Smooth muscle cell (in vitro differentiated cells): ENCODE data around the gene PRDM16. TPM values are rescaled to one million over a fixed set of nuclear protein-coding genes. Genes with fewer than 3 reads are reported as not detected.

Source experiments
- DNase-seq: peaks from one replicate; lab custom pipeline; 2025; ENCODE audit not compliant: unreplicated experiment; lab: John Stamatoyannopoulos, UW
- H2AFZ ChIP-seq: fragments of 200-600 bp; sonication (generic); 2 replicates; pipeline ENCODE4 v1.6.0; 2016; ENCODE audit warnings: antibody characterized with exemption, low read depth, mild to moderate bottlenecking
- H3F3A ChIP-seq: fragments of 200-600 bp; sonication (generic); 2 replicates; pipeline ENCODE4 v1.6.0; 2017; ENCODE audit warnings: antibody characterized with exemption, low read depth
- H3K27ac ChIP-seq: fragments of 200-600 bp; sonication (generic); 2 replicates; pipeline ENCODE4 v1.5.1; 2016; ENCODE audit warnings: low read depth, mild to moderate bottlenecking
- H3K27me3 ChIP-seq: fragments of 200-600 bp; sonication (generic); 2 replicates; pipeline ENCODE4 v1.6.1; 2016; ENCODE audit warnings: low read depth, mild to moderate bottlenecking
- H3K36me3 ChIP-seq: fragments of 200-600 bp; sonication (generic); 2 replicates; pipeline ENCODE4 v1.5.1; 2016; ENCODE audit warnings: low read depth
- H3K4me1 ChIP-seq: fragments of 200-600 bp; sonication (generic); 2 replicates; pipeline ENCODE4 v1.5.1; 2016; ENCODE audit warnings: low read depth
- H3K4me2 ChIP-seq: fragments of 200-600 bp; sonication (generic); 2 replicates; pipeline ENCODE4 v1.6.0; 2016; ENCODE audit warnings: mild to moderate bottlenecking
- H3K4me3 ChIP-seq: fragments of 200-600 bp; sonication (generic); 2 replicates; pipeline ENCODE4 v1.5.1; 2016; ENCODE audit warnings: mild to moderate bottlenecking
- H3K79me2 ChIP-seq: fragments of 200-600 bp; sonication (generic); 2 replicates; pipeline ENCODE4 v1.6.0; 2016; ENCODE audit warnings: low read depth, mild to moderate bottlenecking
- H3K9ac ChIP-seq: fragments of 200-600 bp; sonication (generic); 2 replicates; pipeline ENCODE4 v1.6.0; 2016; ENCODE audit warnings: low read depth
- H3K9me3 ChIP-seq: fragments of 200-600 bp; sonication (generic); replicated peaks from 2 replicates; pipeline ENCODE4 v1.5.1; 2016; ENCODE audit warnings: low read depth
- H4K20me1 ChIP-seq: fragments of 200-600 bp; sonication (generic); 2 replicates; pipeline ENCODE4 v1.6.0; 2016; ENCODE audit warnings: low read depth
- CTCF ChIP-seq: fragments of 200-600 bp; sonication (generic); IDR thresholded peaks from 2 replicates; pipeline ENCODE4 v1.5.1; 2017; ENCODE audit warnings: borderline replicate concordance, mild to moderate bottlenecking, antibody characterized with exemption; ENCODE audit not compliant: insufficient read depth, poor library complexity, severe bottlenecking
- WGBS: methylation state at CpG from one replicate; pipeline ENCODE4 v1.1.7; 2016; ENCODE audit warnings: low lambda C conversion rate; 5-methylcytosine and 5-hydroxymethylcytosine counted together
- polyA plus RNA-seq: library from polyadenylated mRNA; unstranded; fragments of >200 nt; fragmentation: Nextera tagmentation; extraction: Ambion mirVana; gene quantifications from 2 replicates; pipeline ENCODE4 v1.2.1, GENCODE V29; 2016
- total RNA-seq: library from RNA; depleted of rRNA; stranded (reverse); fragments of >200 nt; gene quantifications from 2 replicates; pipeline ENCODE4 v1.2.3, GENCODE V29; 2014

The PRDM16 gene
- total and polyA plus RNA-seq, 2 experiments from 2014 or later, result 0.72 to 1.3 TPM

- Histone ChIP-seq H3K4me3 (no peak overlapping the region), H3K4me1 (peaks cover 8% of the 10 kb centered on the region), H3K4me2 (no peak overlapping the region), H3K9me3 (no peaks in the 10 kb centered on the region), H3K9ac (no peak overlapping the region), H3K27me3 (no peaks in the 10 kb centered on the region), H3K79me2 (no peaks in the 10 kb centered on the region), H2AFZ (no peak overlapping the region), H3K36me3 (no peaks in the 10 kb centered on the region), H3K27ac (peak overlapping the region; percentile 75), H3F3A (peaks cover 9% of the 10 kb centered on the region), H4K20me1 (no peaks in the 10 kb centered on the region)
- no peak for TF ChIP-seq CTCF
- WGBS, result 82% methylated on average over 24 of the region's 24 CpGs
- no peak for DNase-seq
Measured at GRCh38 chr1:3459051-3459908, 390.3 kb downstream of the PRDM16 start.

GRCh38 chr1:3459940-3460671, 391.1 kb downstream of the PRDM16 start:
- Histone ChIP-seq H3K27me3 (no peaks in the 10 kb centered on the region), H4K20me1 (no peaks in the 10 kb centered on the region), H3F3A (peaks cover 9% of the 10 kb centered on the region), H3K36me3 (no peaks in the 10 kb centered on the region), H3K79me2 (no peaks in the 10 kb centered on the region), H3K9ac (peak overlapping the region; percentile 42), H3K4me3 (no peak overlapping the region), H3K4me2 (peak overlapping the region; percentile 56), H3K9me3 (no peaks in the 10 kb centered on the region), H2AFZ (no peak overlapping the region), H3K4me1 (peaks cover 8% of the 10 kb centered on the region), H3K27ac (peak overlapping the region; percentile 75)
- no peak for TF ChIP-seq CTCF
- DNase-seq, result no peak
- WGBS, result 50% methylated on average over 23 of the region's 23 CpGs

GRCh38 chr1:3460672-3461131, 391.7 kb downstream of the PRDM16 start:
- Histone ChIP-seq H3K4me3 (no peak overlapping the region), H3K27me3 (no peaks in the 10 kb centered on the region), H3K27ac (peak overlapping the region; percentile 75), H3K4me1 (peaks cover 8% of the 10 kb centered on the region), H3K9me3 (no peaks in the 10 kb centered on the region), H3K9ac (peak overlapping the region; percentile 42), H3F3A (peaks cover 9% of the 10 kb centered on the region), H3K79me2 (no peaks in the 10 kb centered on the region), H2AFZ (no peak overlapping the region), H3K4me2 (peak overlapping the region; percentile 56), H4K20me1 (no peaks in the 10 kb centered on the region), H3K36me3 (no peaks in the 10 kb centered on the region)
- 8% methylated on average over 14 of the region's 14 CpGs for WGBS
- no peak for DNase-seq
- TF ChIP-seq CTCF, result no peak
